RWPE2 (cell line): Measurements from ENCODE around the gene CNIH2.

Source experiments
- ATAC-seq: fragments of 200-7000 bp; cut with Tn5 transposase; 3 replicates; pipeline ENCODE4 v1.9.1; 2021; ENCODE audit warnings: low read depth
- DNase-seq: peaks from one replicate; pipeline ENCODE4 v3.0.0-alpha.2; 2020; ENCODE audit warnings: low spot score
- H3K27ac ChIP-seq: fragments of 450-650 bp; 2 replicates; pipeline ENCODE4 v1.5.1; 2017; ENCODE audit warnings: mild to moderate bottlenecking; ENCODE audit not compliant: poor library complexity, severe bottlenecking
- H3K27me3 ChIP-seq: fragments of 250-450 bp; sonication (Bioruptor Pico); 2 replicates; pipeline ENCODE4 v1.5.1; 2021; ENCODE audit warnings: mild to moderate bottlenecking, moderate library complexity; ENCODE audit not compliant: insufficient read depth, poor library complexity, severe bottlenecking
- H3K36me3 ChIP-seq: fragments of 250-450 bp; sonication (Bioruptor Pico); 2 replicates; pipeline ENCODE4 v1.5.1; 2020; ENCODE audit warnings: low read depth, mild to moderate bottlenecking, moderate library complexity
- H3K4me1 ChIP-seq: fragments of 250-450 bp; sonication (Bioruptor Pico); 2 replicates; pipeline ENCODE4 v1.5.1; 2021; ENCODE audit warnings: mild to moderate bottlenecking, moderate library complexity; ENCODE audit not compliant: insufficient read depth, poor library complexity, severe bottlenecking
- H3K4me3 ChIP-seq: fragments of 250-450 bp; sonication (Bioruptor Pico); 2 replicates; pipeline ENCODE4 v1.5.1; 2021; ENCODE audit warnings: mild to moderate bottlenecking, moderate library complexity; ENCODE audit not compliant: severe bottlenecking
- H3K9me3 ChIP-seq: fragments of 250-450 bp; sonication (Bioruptor Pico); 2 replicates; pipeline ENCODE4 v1.5.1; 2021; ENCODE audit warnings: mild to moderate bottlenecking, moderate library complexity; ENCODE audit not compliant: severe bottlenecking
- TF ChIP-seq, protein P1 (sequence below): fragments of 450-650 bp; IDR thresholded peaks from one replicate; pipeline ENCODE4 v1.5.1; 2017; ENCODE audit warnings: mild to moderate bottlenecking, moderate library complexity; ENCODE audit not compliant: poor library complexity, severe bottlenecking

Gene CNIH2

DNA sequence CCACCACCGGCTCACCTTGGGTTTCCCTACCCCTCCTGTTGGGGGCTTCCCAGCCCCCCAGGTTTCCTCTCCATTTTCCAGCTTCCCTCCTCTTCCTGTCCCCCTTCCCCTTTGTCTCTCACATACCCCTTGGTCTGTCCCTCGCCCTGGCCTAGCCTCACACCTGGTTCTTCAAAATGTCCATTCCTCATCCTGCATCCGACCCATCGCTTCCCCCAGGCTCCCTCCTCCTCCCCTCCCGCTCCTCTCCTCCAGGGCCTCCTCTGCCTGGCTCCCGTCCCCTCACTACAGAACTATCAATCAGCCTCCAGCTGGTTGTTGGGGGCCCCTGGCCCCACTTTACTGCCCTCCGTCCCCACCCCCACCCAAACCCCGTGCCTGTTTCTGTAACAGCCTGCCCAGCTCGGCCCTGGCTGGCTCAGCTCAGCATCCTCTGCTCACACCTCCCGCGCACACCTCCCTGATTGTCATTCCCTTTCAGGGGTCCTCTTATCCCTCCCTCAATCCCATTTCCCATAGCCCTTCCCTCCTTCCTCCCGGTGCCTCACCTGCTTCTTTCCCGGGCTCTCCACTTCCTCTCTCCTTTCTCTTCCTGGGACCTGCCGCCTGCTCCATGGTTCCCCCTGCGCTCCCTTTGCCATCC, 1.2 kb downstream of the CNIH2 start:
- Histone ChIP-seq H3K4me3 (no peak overlapping the region), H3K27me3 (no peaks in the 10 kb centered on the region), H3K27ac (no peak overlapping the region), H3K4me1 (no peaks in the 10 kb centered on the region), H3K36me3 (peaks cover 12% of the 10 kb centered on the region), H3K9me3 (no peaks in the 10 kb centered on the region)
- DNase-seq (peak; percentile 47), ATAC-seq (no peak)
- TF ChIP-seq, protein P1, sequence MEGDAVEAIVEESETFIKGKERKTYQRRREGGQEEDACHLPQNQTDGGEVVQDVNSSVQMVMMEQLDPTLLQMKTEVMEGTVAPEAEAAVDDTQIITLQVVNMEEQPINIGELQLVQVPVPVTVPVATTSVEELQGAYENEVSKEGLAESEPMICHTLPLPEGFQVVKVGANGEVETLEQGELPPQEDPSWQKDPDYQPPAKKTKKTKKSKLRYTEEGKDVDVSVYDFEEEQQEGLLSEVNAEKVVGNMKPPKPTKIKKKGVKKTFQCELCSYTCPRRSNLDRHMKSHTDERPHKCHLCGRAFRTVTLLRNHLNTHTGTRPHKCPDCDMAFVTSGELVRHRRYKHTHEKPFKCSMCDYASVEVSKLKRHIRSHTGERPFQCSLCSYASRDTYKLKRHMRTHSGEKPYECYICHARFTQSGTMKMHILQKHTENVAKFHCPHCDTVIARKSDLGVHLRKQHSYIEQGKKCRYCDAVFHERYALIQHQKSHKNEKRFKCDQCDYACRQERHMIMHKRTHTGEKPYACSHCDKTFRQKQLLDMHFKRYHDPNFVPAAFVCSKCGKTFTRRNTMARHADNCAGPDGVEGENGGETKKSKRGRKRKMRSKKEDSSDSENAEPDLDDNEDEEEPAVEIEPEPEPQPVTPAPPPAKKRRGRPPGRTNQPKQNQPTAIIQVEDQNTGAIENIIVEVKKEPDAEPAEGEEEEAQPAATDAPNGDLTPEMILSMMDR: no peak

DNA sequence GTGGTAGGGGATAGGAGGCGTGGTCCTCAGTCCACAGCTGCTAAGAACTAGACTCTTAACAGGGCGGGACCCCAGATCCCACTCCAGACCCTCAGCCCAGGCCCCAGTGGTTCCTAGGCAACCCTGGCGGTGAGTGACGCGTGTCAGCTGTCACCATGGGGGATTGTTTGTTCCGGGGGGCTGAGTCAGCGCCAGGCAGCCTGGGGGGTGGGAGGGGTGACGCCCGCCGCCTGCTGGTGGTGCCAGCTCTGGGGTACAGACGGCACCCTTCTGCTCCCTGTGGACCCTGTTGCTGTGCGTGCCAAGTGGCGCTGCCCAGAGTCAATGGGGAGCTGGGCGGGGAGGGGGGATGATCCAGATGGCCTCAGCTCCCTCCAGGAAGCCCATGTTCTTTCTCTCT, 2.5 kb downstream of the CNIH2 start:
- Histone ChIP-seq H3K27me3 (no peaks in the 10 kb centered on the region), H3K9me3 (no peaks in the 10 kb centered on the region), H3K27ac (no peak overlapping the region), H3K4me3 (no peak overlapping the region), H3K4me1 (no peaks in the 10 kb centered on the region), H3K36me3 (peaks cover 16% of the 10 kb centered on the region)
- DNase-seq (peak; percentile 61), ATAC-seq (no peak)
- TF ChIP-seq, protein P1: no peak

DNA sequence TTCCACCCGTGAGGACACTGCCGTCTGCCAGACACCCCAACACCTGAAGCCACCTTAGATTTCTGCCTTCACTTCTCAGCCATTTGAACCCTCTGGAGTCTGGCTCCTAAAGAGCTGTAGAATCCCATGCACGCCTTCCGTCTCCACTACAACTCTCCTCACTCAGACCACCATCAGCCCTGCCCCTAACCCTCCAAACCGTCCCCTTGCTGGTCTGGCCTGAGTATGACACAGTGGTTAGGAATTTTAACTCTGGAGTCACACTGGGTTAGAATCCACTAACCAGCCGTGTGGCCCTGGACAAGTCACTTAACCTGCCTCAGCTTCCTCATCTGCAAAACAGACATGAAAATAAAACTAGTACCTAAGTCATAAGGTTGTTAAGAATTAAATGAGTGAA, 3.0 kb downstream of the CNIH2 start:
- Histone ChIP-seq H3K27ac (no peak overlapping the region), H3K27me3 (no peaks in the 10 kb centered on the region), H3K4me3 (no peak overlapping the region), H3K4me1 (no peaks in the 10 kb centered on the region), H3K36me3 (peaks cover 13% of the 10 kb centered on the region; the same call in 1 of the 2 replicates), H3K9me3 (no peaks in the 10 kb centered on the region)
- no peak for DNase-seq
- ATAC-seq: no peak
- TF ChIP-seq, protein P1: no peak

DNA sequence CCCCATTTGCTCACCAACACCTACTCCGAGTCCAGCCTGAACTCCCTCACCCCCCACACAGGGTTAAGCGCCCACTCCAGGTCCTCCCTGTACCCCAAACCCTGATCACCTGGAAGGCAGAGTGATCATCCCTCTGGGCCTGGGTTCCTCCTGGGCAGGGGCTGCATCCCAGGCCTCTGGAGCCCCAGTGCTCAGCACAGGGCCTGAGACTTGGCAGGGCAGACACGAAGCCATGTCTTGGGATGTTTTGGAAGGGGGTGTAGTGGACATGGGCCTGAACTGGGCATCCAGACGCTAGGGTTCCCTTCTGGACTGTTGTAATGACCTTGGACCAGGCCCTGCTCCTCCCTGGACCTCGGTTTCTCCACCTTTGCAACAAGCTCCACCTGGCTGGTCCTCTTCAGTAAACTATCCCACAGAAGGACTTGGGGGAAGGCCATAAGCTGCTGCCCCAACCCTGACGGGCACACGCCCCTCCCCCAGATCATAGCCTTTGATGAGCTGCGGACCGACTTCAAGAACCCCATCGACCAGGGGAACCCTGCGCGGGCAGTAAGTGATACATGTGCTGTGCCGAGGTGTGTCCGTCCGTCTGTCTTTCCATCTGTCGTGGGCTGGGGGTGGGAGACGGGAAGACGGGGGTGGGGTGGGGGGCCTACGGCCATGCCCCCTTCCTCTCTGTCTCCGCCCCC, 3.9 kb downstream of the CNIH2 start:
- Histone ChIP-seq H3K36me3 (peaks cover 13% of the 10 kb centered on the region; the same call in 1 of the 2 replicates), H3K4me1 (no peaks in the 10 kb centered on the region), H3K27me3 (no peaks in the 10 kb centered on the region), H3K9me3 (no peaks in the 10 kb centered on the region), H3K4me3 (no peak overlapping the region), H3K27ac (no peak overlapping the region)
- TF ChIP-seq, protein P1: no peak
- DNase-seq (no peak), ATAC-seq (no peak)
